H9 (cell line): ENCODE measurements around the gene DENND11. TPM values are rescaled to one million over a fixed set of nuclear protein-coding genes. Genes with fewer than 3 reads are reported as not detected.

Experiments
- DNase-seq: peaks from one replicate; pipeline ENCODE4 v3.0.0-alpha.2; 2017
- H2AFZ ChIP-seq: one replicate; pipeline ENCODE4 v1.6.1; 2013; ENCODE audit warnings: mild to moderate bottlenecking, low read length, control low read depth, moderate library complexity
- H2AK5ac ChIP-seq: 2 replicates; pipeline ENCODE4 v1.6.1; 2013; ENCODE audit warnings: low read length, control low read depth, mixed read lengths; ENCODE audit not compliant: insufficient read length
- H2BK120ac ChIP-seq: one replicate; pipeline ENCODE4 v1.6.1; 2013; ENCODE audit warnings: low read depth, mild to moderate bottlenecking, low read length, control low read depth, inconsistent platforms; ENCODE audit not compliant: poor library complexity, severe bottlenecking
- H2BK12ac ChIP-seq: 2 replicates; pipeline ENCODE4 v1.6.1; 2013; ENCODE audit warnings: low read length, control low read depth, mixed read lengths, low read depth; ENCODE audit not compliant: insufficient read length
- H2BK15ac ChIP-seq: 2 replicates; pipeline ENCODE4 v1.6.1; 2013; ENCODE audit warnings: low read depth, low read length, control low read depth
- H2BK20ac ChIP-seq: one replicate; pipeline ENCODE4 v1.6.1; 2013; ENCODE audit warnings: low read depth, mild to moderate bottlenecking, low read length, control low read depth, inconsistent platforms; ENCODE audit not compliant: poor library complexity, severe bottlenecking
- H2BK5ac ChIP-seq: 2 replicates; pipeline ENCODE4 v1.6.1; 2013; ENCODE audit warnings: low read length, control low read depth, mixed read lengths; ENCODE audit not compliant: insufficient read length
- H3K14ac ChIP-seq: 2 replicates; pipeline ENCODE4 v1.6.1; 2013; ENCODE audit warnings: low read length, control low read depth; ENCODE audit not compliant: insufficient read depth
- H3K18ac ChIP-seq: 2 replicates; pipeline ENCODE4 v1.6.1; 2013; ENCODE audit warnings: low read depth, mild to moderate bottlenecking, mixed read lengths, low read length, control low read depth; ENCODE audit not compliant: insufficient read length
- H3K23ac ChIP-seq: 2 replicates; pipeline ENCODE4 v1.6.1; 2013; ENCODE audit warnings: low read length, control low read depth, mixed read lengths, low read depth; ENCODE audit not compliant: insufficient read length
- H3K23me2 ChIP-seq: 2 replicates; pipeline ENCODE4 v1.6.1; 2013; ENCODE audit warnings: low read depth, mild to moderate bottlenecking, mixed read lengths, low read length, control low read depth; ENCODE audit not compliant: insufficient read length, poor library complexity, severe bottlenecking
- H3K27ac ChIP-seq: 2 replicates; pipeline ENCODE4 v1.5.1; 2013; ENCODE audit warnings: low read length, control low read depth, mixed read lengths, low read depth; ENCODE audit not compliant: insufficient read length
- H3K27me3 ChIP-seq: 2 replicates; pipeline ENCODE4 v1.6.1; 2013; ENCODE audit warnings: low read length, control low read depth, inconsistent platforms; ENCODE audit not compliant: insufficient read depth
- H3K4ac ChIP-seq: 2 replicates; pipeline ENCODE4 v1.6.1; 2013; ENCODE audit warnings: low read depth, mild to moderate bottlenecking, control low read depth, inconsistent platforms, low read length, moderate library complexity
- H3K4me1 ChIP-seq: 2 replicates; pipeline ENCODE4 v1.6.1; 2013; ENCODE audit warnings: low read length, control low read depth, inconsistent platforms; ENCODE audit not compliant: insufficient read depth
- H3K4me2 ChIP-seq: 2 replicates; pipeline ENCODE4 v1.6.1; 2013; ENCODE audit warnings: low read length, control low read depth, mixed read lengths; ENCODE audit not compliant: insufficient read length, insufficient read depth
- H3K56ac ChIP-seq: 2 replicates; pipeline ENCODE4 v1.6.1; 2013; ENCODE audit warnings: low read depth, mild to moderate bottlenecking, mixed read lengths, low read length, control low read depth; ENCODE audit not compliant: insufficient read length
- H3K79me1 ChIP-seq: 2 replicates; pipeline ENCODE4 v1.6.1; 2013; ENCODE audit warnings: low read depth, mild to moderate bottlenecking, moderate library complexity, low read length, control low read depth, inconsistent platforms; ENCODE audit not compliant: insufficient read depth, poor library complexity, severe bottlenecking
- H3K79me2 ChIP-seq: 2 replicates; pipeline ENCODE4 v1.6.1; 2013; ENCODE audit warnings: low read length, control low read depth, inconsistent platforms; ENCODE audit not compliant: insufficient read depth
- H3K9ac ChIP-seq: 2 replicates; pipeline ENCODE4 v1.6.1; 2013; ENCODE audit warnings: low read length, control low read depth, mixed read lengths; ENCODE audit not compliant: insufficient read length; ENCODE audit errors: extremely low read depth
- H3K9me3 ChIP-seq: one replicate; pipeline ENCODE4 v1.6.1; 2013; ENCODE audit warnings: low read depth, low read length, inconsistent platforms; ENCODE audit not compliant: control insufficient read depth
- H3T11ph ChIP-seq: one replicate; pipeline ENCODE4 v1.6.1; 2013; ENCODE audit warnings: mild to moderate bottlenecking, low read length, control low read depth, inconsistent platforms
- H4K20me1 ChIP-seq: one replicate; pipeline ENCODE4 v1.6.1; 2013; ENCODE audit not compliant: control insufficient read depth, insufficient read length, insufficient read depth
- H4K5ac ChIP-seq: 2 replicates; pipeline ENCODE4 v1.6.1; 2013; ENCODE audit warnings: low read depth, mild to moderate bottlenecking, mixed read lengths, low read length, control low read depth; ENCODE audit not compliant: insufficient read length
- H4K8ac ChIP-seq: replicated peaks from 2 replicates; pipeline ENCODE4 v1.6.1; 2013; ENCODE audit warnings: low read length, control low read depth, mixed read lengths, low read depth; ENCODE audit not compliant: insufficient read length
- H4K91ac ChIP-seq: 2 replicates; pipeline ENCODE4 v1.6.1; 2013; ENCODE audit warnings: low read depth, mild to moderate bottlenecking, moderate library complexity, mixed read lengths, low read length, control low read depth; ENCODE audit not compliant: insufficient read length
- H3K27ac Mint-ChIP-seq, 3 experiments: 2 replicates in 2 of 3; 3 replicates in 1 of 3; pipeline ENCODE4 v1.8.0; 2020 to 2021; ENCODE audit warnings: mixed read lengths in 3 of 3, mild to moderate bottlenecking in 1 of 3, moderate library complexity in 1 of 3
- H3K27me3 Mint-ChIP-seq: 2 replicates; pipeline ENCODE4 v1.8.0; 2021; ENCODE audit warnings: low read depth, mild to moderate bottlenecking, moderate library complexity, mixed read lengths
- H3K36me3 Mint-ChIP-seq, 3 experiments: 2 replicates in 2 of 3; 3 replicates in 1 of 3; pipeline ENCODE4 v1.8.0; 2020 to 2021; ENCODE audit warnings: low read depth in 3 of 3, mixed read lengths in 3 of 3; ENCODE audit not compliant: insufficient read depth in 1 of 3
- H3K4me1 Mint-ChIP-seq, 2 experiments: 2 replicates each; pipeline ENCODE4 v1.8.0; 2020; ENCODE audit warnings: mixed read lengths in 2 of 2
- H3K4me3 Mint-ChIP-seq, 2 experiments: 2 replicates in 1 of 2; 3 replicates in 1 of 2; pipeline ENCODE4 v1.8.0; 2020 to 2021; ENCODE audit warnings: mild to moderate bottlenecking in 2 of 2, mixed read lengths in 2 of 2, moderate library complexity in 1 of 2
- H3K9me3 Mint-ChIP-seq, 2 experiments: 2 replicates in 1 of 2; 3 replicates in 1 of 2; pipeline ENCODE4 v1.8.0; 2020; ENCODE audit warnings: mild to moderate bottlenecking in 2 of 2, mixed read lengths in 2 of 2, moderate library complexity in 1 of 2
- WGBS: extraction: QIAGEN DNeasy Blood & Tissue Kit; methylation state at CpG from one replicate; pipeline ENCODE4 v1.1.7; 2013; ENCODE audit warnings: missing lambda C conversion rate, low lambda C conversion rate, mixed read lengths; ENCODE audit not compliant: insufficient read length; ENCODE audit errors: extremely low coverage; 5-methylcytosine and 5-hydroxymethylcytosine counted together
- total RNA-seq: library from RNA; stranded (reverse); gene quantifications from 2 replicates; pipeline ENCODE4 v1.2.1, GENCODE V29; 2021
- TF ChIP-seq, protein P1 (sequence below): fragments of 200-600 bp; sonication (generic); conservative IDR thresholded peaks from 3 replicates; pipeline ENCODE4 v1.8.0; 2021; ENCODE audit warnings: antibody characterized with exemption, mild to moderate bottlenecking

The DENND11 gene
- total RNA-seq, 1 experiment from 2014 or later, result 21.9 TPM

- no peaks in the 10 kb centered on the region for H3K79me1 ChIP-seq
- no peak overlapping the region for H3K14ac ChIP-seq
- Mint-ChIP-seq H3K27ac (no peak overlapping the region), H3K4me1 (no peaks in the 10 kb centered on the region), H3K9me3 (no peaks in the 10 kb centered on the region; a peak in 1 of 5 replicates), H3K36me3 (peaks cover 19 to 66% (median 45%) of the 10 kb centered on the region in 3 experiments; a peak in 6 of 7 replicates), H3K27me3 (no peaks in the 10 kb centered on the region), H3K4me3 (no peak overlapping the region)
- H2BK120ac ChIP-seq, result no peak overlapping the region
- no peaks in the 10 kb centered on the region for H3K4me1 ChIP-seq
- H4K20me1 ChIP-seq, result no peaks in the 10 kb centered on the region
- H2AFZ ChIP-seq, result no peak overlapping the region
- H2BK5ac ChIP-seq, result no peak overlapping the region
- no peaks in the 10 kb centered on the region for H3K27me3 ChIP-seq
- H4K91ac ChIP-seq, result no peak overlapping the region
- no peak overlapping the region for H3K27ac ChIP-seq
- no peak overlapping the region for H2BK12ac ChIP-seq
- no peaks in the 10 kb centered on the region for H3K79me2 ChIP-seq
- no peak overlapping the region for H4K5ac ChIP-seq
- H2AK5ac ChIP-seq, result no peak overlapping the region
- H4K8ac ChIP-seq, result no peak overlapping the region
- no CpG with 5 or more reads among the region's 6 CpGs for WGBS
- H3K9me3 ChIP-seq, result no peaks in the 10 kb centered on the region
- H3K4ac ChIP-seq, result no peak overlapping the region
- DNase-seq, result no peak
- H2BK20ac ChIP-seq, result no peak overlapping the region
- H2BK15ac ChIP-seq, result no peak overlapping the region
- no peak overlapping the region for H3K56ac ChIP-seq
- no peak overlapping the region for H3T11ph ChIP-seq
- H3K9ac ChIP-seq, result no peak overlapping the region
- TF ChIP-seq, protein P1, sequence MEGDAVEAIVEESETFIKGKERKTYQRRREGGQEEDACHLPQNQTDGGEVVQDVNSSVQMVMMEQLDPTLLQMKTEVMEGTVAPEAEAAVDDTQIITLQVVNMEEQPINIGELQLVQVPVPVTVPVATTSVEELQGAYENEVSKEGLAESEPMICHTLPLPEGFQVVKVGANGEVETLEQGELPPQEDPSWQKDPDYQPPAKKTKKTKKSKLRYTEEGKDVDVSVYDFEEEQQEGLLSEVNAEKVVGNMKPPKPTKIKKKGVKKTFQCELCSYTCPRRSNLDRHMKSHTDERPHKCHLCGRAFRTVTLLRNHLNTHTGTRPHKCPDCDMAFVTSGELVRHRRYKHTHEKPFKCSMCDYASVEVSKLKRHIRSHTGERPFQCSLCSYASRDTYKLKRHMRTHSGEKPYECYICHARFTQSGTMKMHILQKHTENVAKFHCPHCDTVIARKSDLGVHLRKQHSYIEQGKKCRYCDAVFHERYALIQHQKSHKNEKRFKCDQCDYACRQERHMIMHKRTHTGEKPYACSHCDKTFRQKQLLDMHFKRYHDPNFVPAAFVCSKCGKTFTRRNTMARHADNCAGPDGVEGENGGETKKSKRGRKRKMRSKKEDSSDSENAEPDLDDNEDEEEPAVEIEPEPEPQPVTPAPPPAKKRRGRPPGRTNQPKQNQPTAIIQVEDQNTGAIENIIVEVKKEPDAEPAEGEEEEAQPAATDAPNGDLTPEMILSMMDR, result no peak
- H3K4me2 ChIP-seq, result no peak overlapping the region
- H3K18ac ChIP-seq, result no peak overlapping the region
- no peaks in the 10 kb centered on the region for H3K23me2 ChIP-seq
- no peak overlapping the region for H3K23ac ChIP-seq
Measured at GRCh38 chr7:141664450-141664849, 37.5 kb downstream of the DENND11 start.
